Left ventricle myocardium inferior (tissue), 1 donor: ENCODE results near the gene APBA3. TPM values are rescaled to one million over a fixed set of nuclear protein-coding genes. Genes with fewer than 3 reads are reported as not detected.
"Not testable (repeated sequence)": the region's sequence is repeated elsewhere in the genome, so short reads cannot be mapped to it uniquely, and the experiment has no call there.

ENCODE experiments used
- DNase-seq: peaks from one replicate; pipeline ENCODE4 v3.0.0-alpha.2; 2020
- H3K27ac ChIP-seq: fragments of 200-600 bp; replicated peaks from 2 replicates; pipeline ENCODE4 v1.8.0; 2021
- H3K27me3 ChIP-seq: fragments of 200-600 bp; 2 replicates; pipeline ENCODE4 v1.8.0; 2021; ENCODE audit warnings: low read depth
- H3K36me3 ChIP-seq: fragments of 200-600 bp; 2 replicates; pipeline ENCODE4 v1.8.0; 2021
- H3K4me1 ChIP-seq: fragments of 200-600 bp; 2 replicates; pipeline ENCODE4 v1.8.0; 2021
- H3K4me3 ChIP-seq: fragments of 200-600 bp; 2 replicates; pipeline ENCODE4 v1.8.0; 2021; ENCODE audit warnings: mild to moderate bottlenecking, moderate library complexity
- H3K9me3 ChIP-seq: fragments of 200-600 bp; replicated peaks from 2 replicates; pipeline ENCODE4 v1.8.0; 2021
- CTCF ChIP-seq: fragments of 200-600 bp; IDR thresholded peaks from 2 replicates; pipeline ENCODE4 v1.8.0; 2021; ENCODE audit warnings: antibody characterized with exemption, mild to moderate bottlenecking, borderline replicate concordance
- intact Hi-C: fragments of 100-400 bp; cut with micrococcal nuclease; formaldehyde crosslinking; loops from one replicate; pipeline ENCODE4 v1.11.0; 2022
- total RNA-seq: library from RNA; stranded (reverse); fragmentation: NEBNext Ultra II Directional; extraction: Animal tissue kit (Norgen Biotek cat#: 25700); gene quantifications from one replicate; pipeline ENCODE4 v1.2.1, GENCODE V29; 2021
- donor health status: DM: no; HTN: yes; CAD: no; lungs with severe emphysema.

The APBA3 gene
- total RNA-seq, 1 donor from 2014 or later: 14.2 TPM

GRCh38 chr19:3768748-3769099, 7.2 kb upstream of the APBA3 start:
- TF ChIP-seq CTCF: no peak
- Histone ChIP-seq H3K27me3 (no peaks in the 10 kb centered on the region), H3K4me3 (no peak overlapping the region), H3K27ac (no peak overlapping the region), H3K9me3 (no peaks in the 10 kb centered on the region), H3K36me3 (peaks cover 41% of the 10 kb centered on the region), H3K4me1 (peaks cover 4% of the 10 kb centered on the region)
- DNase-seq: no peak
- intact Hi-C loops: no loop called here

DNA sequence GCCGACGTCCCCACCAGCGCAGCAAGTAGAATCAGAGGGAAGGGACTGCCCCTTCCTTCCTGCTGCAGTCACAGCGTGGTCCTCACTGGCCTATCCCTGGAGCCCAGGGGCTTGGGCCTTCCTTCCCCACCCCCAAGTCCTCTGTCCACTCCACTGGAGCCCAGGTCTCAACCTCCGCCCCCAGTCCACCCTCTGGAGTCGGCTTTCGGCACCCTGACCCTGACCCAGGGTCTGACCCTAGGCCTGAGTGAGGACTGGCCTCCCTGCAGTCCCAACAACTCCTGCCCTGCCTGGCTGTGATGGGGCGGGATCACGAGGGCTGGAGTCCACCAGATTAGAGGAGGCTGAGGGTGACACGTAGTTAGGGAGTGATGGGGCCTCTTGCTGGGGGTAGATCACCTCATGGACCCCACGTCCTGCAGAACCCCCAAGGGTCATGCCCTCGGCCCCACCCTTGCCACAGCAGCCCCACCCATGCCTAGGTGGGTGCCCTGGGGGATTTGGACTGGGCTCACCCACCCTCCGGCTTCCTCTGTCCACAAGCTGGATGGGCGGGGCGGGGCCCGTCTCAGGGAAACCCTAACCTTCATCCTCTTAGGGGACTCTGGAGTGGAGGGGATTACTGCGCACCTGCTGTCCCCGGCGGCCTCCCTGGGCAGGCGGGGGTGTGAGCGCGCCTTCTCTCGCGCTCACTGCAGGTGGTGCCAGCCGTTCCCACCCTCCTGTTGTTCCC, 6.7 kb upstream of the APBA3 start:
- H3K36me3 ChIP-seq: peaks cover 41% of the 10 kb centered on the region

DNA sequence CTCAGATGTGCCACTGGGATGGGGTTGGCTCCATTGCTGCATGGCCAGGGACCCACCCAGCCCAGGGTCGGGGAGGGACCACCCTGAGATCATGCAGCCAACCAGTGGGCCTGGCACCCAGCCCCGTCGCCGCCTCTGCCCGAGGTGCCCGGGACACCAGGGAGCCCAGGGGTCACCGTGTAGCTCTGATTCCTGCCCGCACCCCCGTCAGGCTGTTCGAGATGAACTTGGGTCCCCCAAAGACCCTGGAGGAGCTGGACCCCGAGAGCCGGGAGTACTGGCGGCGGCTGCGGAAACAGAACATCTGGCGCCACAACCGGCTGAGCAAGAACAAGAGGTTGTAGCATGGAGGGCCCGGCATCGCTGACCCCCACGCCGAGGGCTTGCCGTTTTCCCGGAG, 5.6 kb upstream of the APBA3 start:
- Histone ChIP-seq H3K27ac (no peak overlapping the region), H3K36me3 (peaks cover 41% of the 10 kb centered on the region), H3K4me3 (no peak overlapping the region), H3K4me1 (peaks cover 14% of the 10 kb centered on the region), H3K9me3 (no peaks in the 10 kb centered on the region), H3K27me3 (no peaks in the 10 kb centered on the region)
- no peak for DNase-seq
- no peak for TF ChIP-seq CTCF
- intact Hi-C loops: no loop called here

More for the DNA sequence above, 6.7 kb upstream of the APBA3 start:
- DNase-seq: no peak
- H3K4me1 ChIP-seq: peaks cover 9% of the 10 kb centered on the region
- H3K27ac ChIP-seq: no peak overlapping the region
- TF ChIP-seq CTCF: no peak
- H3K27me3 ChIP-seq: no peaks in the 10 kb centered on the region
- intact Hi-C loops: no loop called here
- no peaks in the 10 kb centered on the region for H3K9me3 ChIP-seq
- H3K4me3 ChIP-seq: no peak overlapping the region

DNA sequence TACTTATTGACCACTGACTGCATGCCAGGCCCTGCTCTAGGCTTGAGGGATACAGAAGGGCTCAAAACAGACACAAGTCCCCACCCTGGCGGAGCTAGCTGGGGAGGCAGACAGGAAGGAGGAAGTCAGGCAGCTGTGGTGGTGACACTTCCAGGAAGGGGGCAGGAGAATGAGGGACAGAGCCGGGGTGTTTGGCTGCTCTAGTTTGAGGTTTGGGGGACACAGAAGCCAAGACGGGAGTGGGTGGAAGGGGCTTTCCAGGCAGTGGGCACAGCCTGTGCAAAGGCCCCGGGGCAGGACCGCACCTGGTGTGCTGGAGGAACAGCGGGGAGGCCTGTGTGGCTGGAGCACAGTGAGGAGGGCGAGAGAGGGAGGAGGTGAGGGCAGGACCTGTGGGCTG, 5.0 kb upstream of the APBA3 start:
- Histone ChIP-seq H3K4me3 (no peak overlapping the region), H3K27ac (no peak overlapping the region), H3K9me3 (no peaks in the 10 kb centered on the region), H3K36me3 (peaks cover 41% of the 10 kb centered on the region), H3K4me1 (peaks cover 20% of the 10 kb centered on the region), H3K27me3 (no peaks in the 10 kb centered on the region)
- no peak for TF ChIP-seq CTCF
- intact Hi-C loops: no loop called here
- DNase-seq: no peak

- Histone ChIP-seq H3K4me1 (peaks cover 27% of the 10 kb centered on the region), H3K36me3 (peaks cover 41% of the 10 kb centered on the region)
- intact Hi-C loops, H3K27ac ChIP-seq, H3K27me3 ChIP-seq, H3K4me3 ChIP-seq, DNase-seq, H3K9me3 ChIP-seq: not testable (repeated sequence)
Observed at GRCh38 chr19:3765757-3766156, 4.3 kb upstream of the APBA3 start.

DNA sequence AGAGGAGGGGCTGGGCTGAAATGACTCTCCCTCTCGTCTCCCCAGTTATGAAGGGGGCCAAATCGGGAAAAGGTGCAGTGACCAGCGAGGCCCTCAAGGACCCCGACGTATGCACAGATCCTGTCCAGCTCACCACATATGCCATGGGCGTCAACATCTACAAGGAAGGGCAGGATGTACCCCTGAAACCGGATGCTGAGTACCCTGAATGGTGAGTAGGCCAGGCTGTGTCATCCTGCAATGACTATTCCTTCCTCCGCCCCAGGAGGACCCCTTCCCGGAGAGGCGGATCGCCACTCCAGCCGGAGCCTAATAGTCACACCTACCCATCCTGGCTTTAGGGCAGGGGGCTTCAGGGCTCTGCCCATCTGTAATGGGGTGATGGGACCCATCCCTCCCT, 3.6 kb upstream of the APBA3 start:
- DNase-seq: no peak
- H3K36me3 ChIP-seq: peaks cover 41% of the 10 kb centered on the region

More for the DNA sequence above, 3.6 kb upstream of the APBA3 start:
- no peaks in the 10 kb centered on the region for H3K27me3 ChIP-seq
- intact Hi-C loops: no loop called here
- no peak for TF ChIP-seq CTCF
- H3K9me3 ChIP-seq: no peaks in the 10 kb centered on the region
- H3K4me3 ChIP-seq: no peak overlapping the region
- H3K4me1 ChIP-seq: peaks cover 34% of the 10 kb centered on the region
- H3K27ac ChIP-seq: no peak overlapping the region
